NCI-H1417 treated with DMSO at 0.1 percent for 48 hours (cell line): Measurements from ENCODE around the gene ODF2.

Experiments used
- DNase-seq: peaks from one replicate; lab custom pipeline; 2025; lab: John Stamatoyannopoulos, UW

The ODF2 gene

DNA sequence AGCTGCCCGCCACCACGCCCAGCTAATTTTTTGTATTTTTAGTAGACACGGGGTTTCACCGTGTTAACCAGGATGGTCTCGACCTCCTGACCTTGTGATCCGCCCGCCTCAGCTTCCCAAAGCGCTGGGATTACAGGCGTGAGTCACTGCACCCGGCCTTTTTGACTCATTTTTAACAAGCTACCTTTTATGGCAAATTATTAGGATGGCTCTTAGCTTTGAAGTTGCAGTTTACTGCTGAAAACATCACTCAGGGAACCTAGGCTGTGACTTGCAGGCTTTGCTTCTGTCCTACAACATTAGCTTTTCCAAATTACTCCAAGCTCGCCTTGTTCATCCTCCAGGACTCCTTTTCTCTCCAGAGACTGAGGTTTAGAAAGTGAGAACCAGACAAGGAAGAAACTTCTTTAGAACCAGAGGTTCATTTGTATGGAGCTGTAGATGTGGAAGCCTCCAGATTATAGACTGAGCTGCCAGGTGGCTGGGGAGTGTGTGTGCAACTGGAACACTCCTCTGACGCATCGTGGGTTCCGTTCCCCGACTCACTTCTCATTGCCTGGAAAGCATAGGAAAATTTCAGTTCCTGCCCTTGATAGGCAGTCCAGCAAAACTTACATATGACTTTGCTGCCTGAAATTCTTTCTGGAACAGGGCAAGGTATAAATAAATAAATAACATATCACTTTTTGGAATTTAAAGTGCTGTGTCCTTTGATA, 72.8 kb downstream of the ODF2 start:
- DNase-seq = no peak

DNA sequence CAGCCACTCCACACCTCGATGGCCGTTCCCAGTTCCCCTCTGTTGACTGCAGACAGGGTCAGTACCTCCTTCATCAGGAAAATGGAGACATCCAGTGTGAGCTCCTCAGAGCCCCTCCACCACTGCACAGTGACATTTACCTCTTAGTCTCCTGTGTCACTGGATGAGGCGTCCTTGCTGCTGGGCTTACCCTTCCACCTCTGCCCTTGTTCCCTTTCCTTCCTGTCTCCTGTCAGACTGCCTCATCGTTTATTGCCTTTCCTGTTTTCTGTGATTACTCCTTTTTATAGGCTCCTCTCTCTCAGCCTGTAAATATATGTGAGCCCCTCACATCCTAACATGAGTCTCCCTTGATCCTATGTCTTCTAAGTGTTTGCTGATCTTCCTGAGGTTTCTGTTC, 73.4 kb downstream of the ODF2 start:
- no peak for DNase-seq

- DNase-seq = no peak
Measured at GRCh38 chr9:128532581-128532980, 76.8 kb downstream of the ODF2 start.

GRCh38 chr9:128540634-128541360, 85.0 kb downstream of the ODF2 start:
- no peak for DNase-seq

- no peak for DNase-seq
Measured at GRCh38 chr9:128546504-128546903, 90.7 kb downstream of the ODF2 start.

DNA sequence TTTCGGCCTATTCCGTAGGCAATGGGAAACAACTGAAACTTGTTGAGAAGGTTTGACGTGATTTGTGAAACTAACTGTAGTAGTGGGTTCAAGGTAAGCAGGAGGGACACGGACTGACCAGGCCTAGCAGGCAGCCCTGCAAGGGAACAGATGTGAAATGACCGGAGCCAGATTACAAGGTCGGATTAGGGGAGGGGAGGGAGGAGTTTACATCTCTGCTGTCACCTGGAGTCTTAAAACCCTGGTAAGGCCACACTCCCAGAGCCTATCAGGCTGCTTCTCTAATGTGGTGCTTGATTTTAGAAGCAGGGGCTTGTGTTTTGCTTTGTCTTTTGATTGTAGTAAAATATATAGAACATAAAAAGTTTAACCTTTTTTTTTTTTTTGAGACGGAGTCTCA, 93.1 kb downstream of the ODF2 start:
- DNase-seq = no peak

DNA sequence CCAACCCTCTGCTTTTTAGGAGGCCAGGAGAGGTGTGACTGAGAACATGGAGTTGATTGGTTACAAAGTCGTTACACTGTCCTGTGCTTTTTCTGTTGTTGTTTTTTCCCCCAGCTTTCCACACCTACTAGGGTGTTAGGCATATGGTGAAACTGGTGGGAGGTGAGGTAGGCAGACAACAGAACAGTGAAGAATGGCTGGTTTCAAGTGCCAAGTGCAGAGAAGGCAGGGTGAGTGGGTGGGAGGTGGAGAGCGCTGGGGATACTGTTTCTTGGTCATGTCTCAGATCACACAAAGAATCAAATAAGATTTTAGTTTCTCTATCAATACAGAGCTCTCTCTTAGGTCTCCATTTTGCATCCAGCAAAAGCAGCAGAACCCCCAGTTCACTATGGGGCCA, 94.4 kb downstream of the ODF2 start:
- DNase-seq = no peak
